ENCODE measurements around the gene MPPED1. TPM values are rescaled to one million over a fixed set of nuclear protein-coding genes. Genes with fewer than 3 reads are reported as not detected.

MPPED1 gene
- total and polyA plus RNA-seq, 2 of the 13 experiments (the other 11 are each of a cell fraction or from before 2014, with no cell fraction given): 0.77 TPM; not detected in 1

DNA sequence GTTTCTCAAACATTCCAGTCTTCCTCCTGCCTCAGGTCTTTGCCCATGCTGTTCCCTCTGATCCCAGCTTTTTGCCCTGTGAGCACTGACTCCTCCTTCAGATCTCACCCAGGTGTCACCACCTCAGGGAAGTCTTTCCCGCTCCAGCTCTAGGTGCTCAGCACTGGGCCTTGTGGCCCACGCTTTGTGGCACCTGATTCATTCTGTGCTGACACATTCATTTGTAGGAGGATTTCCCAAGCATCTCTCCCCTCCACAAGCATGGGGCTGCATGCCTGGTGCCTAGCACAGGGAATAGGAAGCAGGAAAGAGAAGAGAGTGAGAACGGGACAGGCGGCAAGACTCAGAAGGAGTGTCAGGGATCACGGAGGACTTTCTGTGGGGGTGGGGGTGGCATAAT is 17.6 kb downstream of the MPPED1 start:
- H3K79me2 ChIP-seq (ENCODE audit: insufficient read depth, low read length): no peaks in the 10 kb centered on the region
- no peak overlapping the region for H2AFZ ChIP-seq (ENCODE audit: low read length)
- ChIA-PET CTCF (ENCODE audit: low intra/inter-chr PET ratio, low total read pairs) (no interaction called here), POLR2A (no interaction called here)
- in situ Hi-C loops (cut with HindIII; ENCODE audit: extremely low pct_ligation_motif_present, low pct_unique_long_range_greater_than_20kb): no loop called here
- DNase-seq (ENCODE audit: low spot score): no peak
- no TSS peak for BruUV-seq (replicated peaks)
- FAIRE-seq: no peak
- H3K9ac ChIP-seq (ENCODE audit: insufficient read depth, low read depth, low read length): no peak overlapping the region
- no peaks in the 10 kb centered on the region for H3K36me3 ChIP-seq (replicated peaks in 1 of 2; ENCODE audit: control insufficient read depth in 1 of 2, insufficient read depth in 2 of 2, low read length in 2 of 2)
- WGBS (ENCODE audit: low lambda C conversion rate): 48% methylated on average over 5 of the region's 5 CpGs
- intact Hi-C loops (cut with micrococcal nuclease; ENCODE audit: unreplicated experiment): no loop called here
- no peak overlapping the region for H3K4me3 ChIP-seq (replicated peaks in 1 of 3; ENCODE audit: insufficient read depth in 1 of 3, low read depth in 2 of 3, low read length in 3 of 3)
- H4K20me1 ChIP-seq (ENCODE audit: insufficient read depth, low read length): no peaks in the 10 kb centered on the region
- no peaks in the 10 kb centered on the region for H3K4me1 ChIP-seq (ENCODE audit: insufficient read depth, low read length)
- ATAC-seq: no peak
- TF ChIP-seq ZNF234 (CRISPR knock-in tag; conservative IDR thresholded peaks at IDR 0.05) (no peak), ZNF263 (CRISPR knock-in tag; IDR thresholded peaks at IDR 0.05) (no peak), SOX6 (IDR thresholded peaks at IDR 0.05) (no peak), SOX6 (CRISPR knock-in tag; IDR thresholded peaks at IDR 0.05) (no peak), CHD4 (IDR thresholded peaks at IDR 0.05; ENCODE audit: borderline replicate concordance, low read length) (no peak), ISX (CRISPR knock-in tag; conservative IDR thresholded peaks at IDR 0.05) (no peak), ZNF468 (CRISPR knock-in tag; IDR thresholded peaks at IDR 0.05) (no peak), REL (CRISPR knock-in tag; conservative IDR thresholded peaks at IDR 0.05) (no peak), EZH2 (conservative IDR thresholded peaks at IDR 0.05; ENCODE audit: low read depth, low read length) (no peak)
- peaks cover 3 to 46% of the 10 kb centered on the region in 2 experiments; a peak in 4 of 5 replicates for H3K27me3 ChIP-seq (ENCODE audit: control insufficient read depth in 1 of 2, insufficient read depth in 2 of 2, low read length in 2 of 2)
- H3K4me2 ChIP-seq (ENCODE audit: low read depth, low read length): no peak overlapping the region
- no peaks in the 10 kb centered on the region for H3K9me3 ChIP-seq (ENCODE audit: low read length)
- no peak overlapping the region for H3K27ac ChIP-seq (ENCODE audit: extremely low read length, insufficient read depth, low read length)

DNA sequence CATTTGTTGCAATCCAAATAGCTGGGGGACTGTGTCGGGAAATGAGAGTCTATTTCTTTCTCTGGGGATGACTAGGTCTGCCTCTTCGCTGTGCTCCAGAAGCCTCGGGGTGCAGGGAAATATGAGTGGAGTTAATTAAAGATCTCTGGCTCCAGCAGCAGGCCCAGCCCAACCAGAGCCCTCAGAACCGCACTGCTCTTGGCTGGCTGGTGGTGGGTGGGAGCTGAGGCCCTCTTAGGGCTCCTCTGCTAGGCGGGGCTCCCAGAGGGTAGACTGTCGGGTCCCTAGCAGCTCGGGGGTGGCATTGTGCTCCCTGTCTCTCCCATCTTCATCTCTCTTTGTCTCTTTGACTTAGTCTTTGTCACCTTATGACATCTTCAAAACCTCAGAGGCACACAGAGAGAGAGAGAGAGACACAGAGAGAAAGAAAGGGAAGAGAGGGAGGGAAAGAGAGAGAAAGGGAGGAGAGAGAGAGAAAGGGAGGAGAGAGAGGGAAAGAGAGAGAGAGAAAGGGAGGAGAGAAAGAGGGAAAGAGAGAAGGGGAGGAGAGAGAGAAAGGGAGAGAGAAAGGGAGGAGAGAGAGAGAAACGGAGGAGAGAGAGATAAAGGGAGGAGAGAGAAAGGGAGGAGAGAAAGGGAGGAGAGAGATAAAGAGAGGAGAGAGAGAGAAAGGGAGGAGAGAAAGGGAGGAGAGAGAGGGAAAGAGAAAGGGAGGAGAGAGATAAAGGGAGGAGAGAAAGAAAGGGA is 20.2 kb downstream of the MPPED1 start:
- in situ Hi-C loops (cut with HindIII; ENCODE audit: extremely low pct_ligation_motif_present, low pct_unique_long_range_greater_than_20kb): no loop called here
- H3K4me2 ChIP-seq (ENCODE audit: low read depth, low read length): no peak overlapping the region
- TF ChIP-seq CC2D1A (CRISPR knock-in tag; IDR thresholded peaks at IDR 0.05): no peak
- TF ChIP-seq ZSCAN25 (CRISPR knock-in tag; IDR thresholded peaks at IDR 0.05): no peak
- no peak for TF ChIP-seq ZNF816 (CRISPR knock-in tag; IDR thresholded peaks at IDR 0.05; ENCODE audit: borderline replicate concordance)
- TF ChIP-seq GTF3A (CRISPR knock-in tag; conservative IDR thresholded peaks at IDR 0.05): no peak
- TF ChIP-seq, protein P1, sequence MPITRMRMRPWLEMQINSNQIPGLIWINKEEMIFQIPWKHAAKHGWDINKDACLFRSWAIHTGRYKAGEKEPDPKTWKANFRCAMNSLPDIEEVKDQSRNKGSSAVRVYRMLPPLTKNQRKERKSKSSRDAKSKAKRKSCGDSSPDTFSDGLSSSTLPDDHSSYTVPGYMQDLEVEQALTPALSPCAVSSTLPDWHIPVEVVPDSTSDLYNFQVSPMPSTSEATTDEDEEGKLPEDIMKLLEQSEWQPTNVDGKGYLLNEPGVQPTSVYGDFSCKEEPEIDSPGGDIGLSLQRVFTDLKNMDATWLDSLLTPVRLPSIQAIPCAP (CRISPR knock-in tag; IDR thresholded peaks at IDR 0.05; ENCODE audit: low read depth): no peak
- TF ChIP-seq, protein P2, sequence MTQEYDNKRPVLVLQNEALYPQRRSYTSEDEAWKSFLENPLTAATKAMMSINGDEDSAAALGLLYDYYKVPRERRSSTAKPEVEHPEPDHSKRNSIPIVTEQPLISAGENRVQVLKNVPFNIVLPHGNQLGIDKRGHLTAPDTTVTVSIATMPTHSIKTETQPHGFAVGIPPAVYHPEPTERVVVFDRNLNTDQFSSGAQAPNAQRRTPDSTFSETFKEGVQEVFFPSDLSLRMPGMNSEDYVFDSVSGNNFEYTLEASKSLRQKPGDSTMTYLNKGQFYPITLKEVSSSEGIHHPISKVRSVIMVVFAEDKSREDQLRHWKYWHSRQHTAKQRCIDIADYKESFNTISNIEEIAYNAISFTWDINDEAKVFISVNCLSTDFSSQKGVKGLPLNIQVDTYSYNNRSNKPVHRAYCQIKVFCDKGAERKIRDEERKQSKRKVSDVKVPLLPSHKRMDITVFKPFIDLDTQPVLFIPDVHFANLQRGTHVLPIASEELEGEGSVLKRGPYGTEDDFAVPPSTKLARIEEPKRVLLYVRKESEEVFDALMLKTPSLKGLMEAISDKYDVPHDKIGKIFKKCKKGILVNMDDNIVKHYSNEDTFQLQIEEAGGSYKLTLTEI (CRISPR knock-in tag; conservative IDR thresholded peaks at IDR 0.05): no peak

More for the DNA sequence above, 20.2 kb downstream of the MPPED1 start:
- WGBS (ENCODE audit: low lambda C conversion rate): 3% methylated on average over 7 of the region's 8 CpGs
- DNase-seq (ENCODE audit: low spot score) (no peak), FAIRE-seq (no peak), ATAC-seq (no peak)
- Histone ChIP-seq H3K4me1 (ENCODE audit: insufficient read depth, low read length) (peaks cover 11% of the 10 kb centered on the region), H3K27ac (ENCODE audit: extremely low read length, insufficient read depth, low read length) (no peak overlapping the region), H3K9me3 (ENCODE audit: low read length) (no peaks in the 10 kb centered on the region), H3K4me3 (replicated peaks in 1 of 3; ENCODE audit: insufficient read depth in 1 of 3, low read depth in 2 of 3, low read length in 3 of 3) (no peak overlapping the region), H3K9ac (ENCODE audit: insufficient read depth, low read depth, low read length) (no peak overlapping the region), H3K36me3 (replicated peaks in 1 of 2; ENCODE audit: control insufficient read depth in 1 of 2, insufficient read depth in 2 of 2, low read length in 2 of 2) (no peaks in the 10 kb centered on the region), H4K20me1 (ENCODE audit: insufficient read depth, low read length) (no peaks in the 10 kb centered on the region), H3K27me3 (ENCODE audit: control insufficient read depth in 1 of 2, insufficient read depth in 2 of 2, low read length in 2 of 2) (peaks cover 8 to 47% of the 10 kb centered on the region in 2 experiments), H2AFZ (ENCODE audit: low read length) (no peak overlapping the region), H3K79me2 (ENCODE audit: insufficient read depth, low read length) (no peaks in the 10 kb centered on the region)
- BruUV-seq (replicated peaks): no TSS peak
- ChIA-PET CTCF (ENCODE audit: low intra/inter-chr PET ratio, low total read pairs) (no interaction called here), POLR2A (no interaction called here)
- intact Hi-C loops (cut with micrococcal nuclease; ENCODE audit: unreplicated experiment): no loop called here
